ENCODE data around the gene KCNK2. TPM values are rescaled to one million over a fixed set of nuclear protein-coding genes. Genes with fewer than 3 reads are reported as not detected.

KCNK2 gene
- polyA plus RNA-seq, 1 of the 3 experiments (the other 2 are of a cell fraction) = 12.2 TPM

DNA sequence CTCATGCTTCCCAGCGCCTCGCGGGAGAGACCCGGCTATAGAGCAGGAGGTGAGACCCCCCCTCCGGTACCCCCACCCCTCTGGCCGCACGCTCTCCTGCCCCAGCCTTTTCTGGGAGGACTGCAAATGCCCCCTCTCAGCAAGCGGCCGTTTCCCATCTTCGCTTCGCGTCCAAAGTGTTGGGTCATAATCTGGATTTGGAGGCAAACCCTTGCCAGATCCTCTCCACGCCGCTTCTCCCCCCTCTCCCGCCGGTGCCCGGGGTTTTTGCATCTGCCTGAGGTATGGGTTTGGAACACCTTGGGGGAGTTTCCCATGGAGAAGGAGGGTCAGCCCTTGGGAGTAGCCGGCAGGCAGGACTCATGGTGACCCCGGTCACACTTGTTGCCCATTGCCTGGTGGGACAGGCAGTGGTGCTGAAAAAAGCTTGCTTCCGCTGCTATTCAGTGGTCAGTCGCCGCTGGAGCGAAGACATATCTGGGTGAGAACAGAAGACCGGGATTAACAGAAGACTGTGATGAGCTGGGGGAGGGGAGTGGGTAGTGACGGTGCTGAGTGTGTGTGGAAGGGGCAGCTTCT lies 935 bp downstream of the KCNK2 start:
- peak; percentile 17 for DNase-seq
- no peak overlapping the region for H3K27ac ChIP-seq (ENCODE audit: low read depth in 2 of 2, low read length in 1 of 2)
- POLR2A ChIA-PET = no interaction called here

DNA sequence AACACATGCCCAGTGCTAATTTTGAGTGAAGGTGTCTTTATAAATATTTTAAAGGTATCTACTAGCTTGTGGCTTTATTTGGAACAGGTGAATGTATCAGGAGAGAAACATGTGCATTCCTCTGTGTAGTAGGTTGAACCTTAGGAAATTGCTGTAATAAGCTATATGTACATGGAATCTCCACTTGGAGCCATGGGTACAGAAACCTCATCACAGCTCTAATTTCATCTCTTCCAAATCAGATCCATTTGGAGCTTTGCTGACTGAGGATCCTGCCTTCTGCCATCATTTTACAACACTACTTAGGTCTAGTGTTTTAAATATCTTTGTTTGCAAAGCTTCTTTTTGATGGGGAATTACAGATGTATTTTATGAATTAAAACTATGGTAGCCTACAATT lies 2.1 kb downstream of the KCNK2 start:
- Histone ChIP-seq H3K9me2 (no peaks in the 10 kb centered on the region), H3K4me2 (no peak overlapping the region; the same call in 1 of the 2 replicates), H4K20me1 (ENCODE audit: insufficient read depth) (no peaks in the 10 kb centered on the region), H3K27me3 (ENCODE audit: insufficient read depth) (peaks cover 5% of the 10 kb centered on the region; the same call in 1 of the 2 replicates), H3K9me3 (no peaks in the 10 kb centered on the region), H3K4me1 (ENCODE audit: control insufficient read depth in 1 of 2, insufficient read depth in 2 of 2, low read depth in 1 of 2, low read length in 1 of 2) (no peaks in the 10 kb centered on the region; a peak in 1 of 4 replicates), H3K27ac (ENCODE audit: low read depth in 2 of 2, low read length in 1 of 2) (no peak overlapping the region), H3K36me3 (replicated peaks in 1 of 2; ENCODE audit: control insufficient read depth in 1 of 2, insufficient read depth in 2 of 2, low read length in 1 of 2) (peaks cover 0 to 3% of the 10 kb centered on the region in 2 experiments), H3K9ac (no peak overlapping the region), H2AFZ (ENCODE audit: low read depth) (no peak overlapping the region), H3K4me3 (ENCODE audit: low read depth in 2 of 2, low read length in 1 of 2) (peak overlapping the region in 1 of 2 experiments; percentile 74; a peak in 1 of 4 replicates), H3F3A (replicated peaks; ENCODE audit: insufficient read depth) (no peaks in the 10 kb centered on the region), H3K79me2 (ENCODE audit: insufficient read depth) (no peaks in the 10 kb centered on the region)
- CTCF ChIA-PET = interaction anchor here (1.1 to 1.2 kb wide), 2 partner anchors 9 to 61 kb away, joined by 3 read pairs; no protein-coding TSS in a partner anchor
- no peak for DNase-seq
- POLR2A ChIA-PET = no interaction called here
- TF ChIP-seq NFIC (IDR thresholded peaks at IDR 0.05; ENCODE audit: borderline replicate concordance) (no peak), POLR2AphosphoS5 (IDR thresholded peaks at IDR 0.05; ENCODE audit: low read depth, low read length) (no peak), SMC3 (IDR thresholded peaks at IDR 0.05; ENCODE audit: low read depth, low read length) (no peak), RXRA (IDR thresholded peaks at IDR 0.05; ENCODE audit: borderline replicate concordance, low read depth) (no peak), RFX5 (IDR thresholded peaks at IDR 0.05; ENCODE audit: low read length) (no peak), FOSL2 (IDR thresholded peaks at IDR 0.05; ENCODE audit: borderline replicate concordance, low read depth) (no peak), SIN3A (IDR thresholded peaks at IDR 0.05; ENCODE audit: borderline replicate concordance, low read depth, low read length) (no peak), TAF1 (IDR thresholded peaks at IDR 0.05; ENCODE audit: borderline replicate concordance, low read depth, low read length) (no peak), GATA2 (CRISPR knock-in tag; IDR thresholded peaks at IDR 0.05) (no peak), CHD2 (IDR thresholded peaks at IDR 0.05; ENCODE audit: low read length, partially characterized antibody) (no peak), TEAD4 (IDR thresholded peaks at IDR 0.05; ENCODE audit: borderline replicate concordance, insufficient read depth) (no peak), YY1 (IDR thresholded peaks at IDR 0.05; ENCODE audit: low read depth) (no peak), ELF1 (IDR thresholded peaks at IDR 0.05) (no peak), MEF2A (IDR thresholded peaks at IDR 0.05; ENCODE audit: borderline replicate concordance, low read depth) (no peak)
- TF ChIP-seq, protein P1, sequence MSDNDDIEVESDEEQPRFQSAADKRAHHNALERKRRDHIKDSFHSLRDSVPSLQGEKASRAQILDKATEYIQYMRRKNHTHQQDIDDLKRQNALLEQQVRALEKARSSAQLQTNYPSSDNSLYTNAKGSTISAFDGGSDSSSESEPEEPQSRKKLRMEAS (IDR thresholded peaks at IDR 0.05; ENCODE audit: low read depth) = no peak
- TF ChIP-seq, protein P2, sequence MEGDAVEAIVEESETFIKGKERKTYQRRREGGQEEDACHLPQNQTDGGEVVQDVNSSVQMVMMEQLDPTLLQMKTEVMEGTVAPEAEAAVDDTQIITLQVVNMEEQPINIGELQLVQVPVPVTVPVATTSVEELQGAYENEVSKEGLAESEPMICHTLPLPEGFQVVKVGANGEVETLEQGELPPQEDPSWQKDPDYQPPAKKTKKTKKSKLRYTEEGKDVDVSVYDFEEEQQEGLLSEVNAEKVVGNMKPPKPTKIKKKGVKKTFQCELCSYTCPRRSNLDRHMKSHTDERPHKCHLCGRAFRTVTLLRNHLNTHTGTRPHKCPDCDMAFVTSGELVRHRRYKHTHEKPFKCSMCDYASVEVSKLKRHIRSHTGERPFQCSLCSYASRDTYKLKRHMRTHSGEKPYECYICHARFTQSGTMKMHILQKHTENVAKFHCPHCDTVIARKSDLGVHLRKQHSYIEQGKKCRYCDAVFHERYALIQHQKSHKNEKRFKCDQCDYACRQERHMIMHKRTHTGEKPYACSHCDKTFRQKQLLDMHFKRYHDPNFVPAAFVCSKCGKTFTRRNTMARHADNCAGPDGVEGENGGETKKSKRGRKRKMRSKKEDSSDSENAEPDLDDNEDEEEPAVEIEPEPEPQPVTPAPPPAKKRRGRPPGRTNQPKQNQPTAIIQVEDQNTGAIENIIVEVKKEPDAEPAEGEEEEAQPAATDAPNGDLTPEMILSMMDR (IDR thresholded peaks at IDR 0.05) = no peak

More for the DNA sequence above, 935 bp downstream of the KCNK2 start:
- H3K36me3 ChIP-seq (replicated peaks in 1 of 2; ENCODE audit: control insufficient read depth in 1 of 2, insufficient read depth in 2 of 2, low read length in 1 of 2) = no peaks in the 10 kb centered on the region
- CTCF ChIA-PET = no interaction called here
- H3K4me2 ChIP-seq = peak overlapping the region; percentile 97
- H3F3A ChIP-seq (replicated peaks; ENCODE audit: insufficient read depth) = no peaks in the 10 kb centered on the region
- H3K9ac ChIP-seq = peak overlapping the region; percentile 33; the same call in 1 of the 2 replicates
- H3K4me1 ChIP-seq (ENCODE audit: control insufficient read depth in 1 of 2, insufficient read depth in 2 of 2, low read depth in 1 of 2, low read length in 1 of 2) = no peaks in the 10 kb centered on the region; a peak in 1 of 4 replicates
- peaks cover 5% of the 10 kb centered on the region; the same call in 1 of the 2 replicates for H3K27me3 ChIP-seq (ENCODE audit: insufficient read depth)
- TF ChIP-seq, protein P3, sequence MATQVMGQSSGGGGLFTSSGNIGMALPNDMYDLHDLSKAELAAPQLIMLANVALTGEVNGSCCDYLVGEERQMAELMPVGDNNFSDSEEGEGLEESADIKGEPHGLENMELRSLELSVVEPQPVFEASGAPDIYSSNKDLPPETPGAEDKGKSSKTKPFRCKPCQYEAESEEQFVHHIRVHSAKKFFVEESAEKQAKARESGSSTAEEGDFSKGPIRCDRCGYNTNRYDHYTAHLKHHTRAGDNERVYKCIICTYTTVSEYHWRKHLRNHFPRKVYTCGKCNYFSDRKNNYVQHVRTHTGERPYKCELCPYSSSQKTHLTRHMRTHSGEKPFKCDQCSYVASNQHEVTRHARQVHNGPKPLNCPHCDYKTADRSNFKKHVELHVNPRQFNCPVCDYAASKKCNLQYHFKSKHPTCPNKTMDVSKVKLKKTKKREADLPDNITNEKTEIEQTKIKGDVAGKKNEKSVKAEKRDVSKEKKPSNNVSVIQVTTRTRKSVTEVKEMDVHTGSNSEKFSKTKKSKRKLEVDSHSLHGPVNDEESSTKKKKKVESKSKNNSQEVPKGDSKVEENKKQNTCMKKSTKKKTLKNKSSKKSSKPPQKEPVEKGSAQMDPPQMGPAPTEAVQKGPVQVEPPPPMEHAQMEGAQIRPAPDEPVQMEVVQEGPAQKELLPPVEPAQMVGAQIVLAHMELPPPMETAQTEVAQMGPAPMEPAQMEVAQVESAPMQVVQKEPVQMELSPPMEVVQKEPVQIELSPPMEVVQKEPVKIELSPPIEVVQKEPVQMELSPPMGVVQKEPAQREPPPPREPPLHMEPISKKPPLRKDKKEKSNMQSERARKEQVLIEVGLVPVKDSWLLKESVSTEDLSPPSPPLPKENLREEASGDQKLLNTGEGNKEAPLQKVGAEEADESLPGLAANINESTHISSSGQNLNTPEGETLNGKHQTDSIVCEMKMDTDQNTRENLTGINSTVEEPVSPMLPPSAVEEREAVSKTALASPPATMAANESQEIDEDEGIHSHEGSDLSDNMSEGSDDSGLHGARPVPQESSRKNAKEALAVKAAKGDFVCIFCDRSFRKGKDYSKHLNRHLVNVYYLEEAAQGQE (IDR thresholded peaks at IDR 0.05; ENCODE audit: low read depth, low read length) = peak; percentile 87
- TF ChIP-seq MXI1 (IDR thresholded peaks at IDR 0.05; ENCODE audit: low read depth, low read length) = no peak
- TF ChIP-seq, protein P4, sequence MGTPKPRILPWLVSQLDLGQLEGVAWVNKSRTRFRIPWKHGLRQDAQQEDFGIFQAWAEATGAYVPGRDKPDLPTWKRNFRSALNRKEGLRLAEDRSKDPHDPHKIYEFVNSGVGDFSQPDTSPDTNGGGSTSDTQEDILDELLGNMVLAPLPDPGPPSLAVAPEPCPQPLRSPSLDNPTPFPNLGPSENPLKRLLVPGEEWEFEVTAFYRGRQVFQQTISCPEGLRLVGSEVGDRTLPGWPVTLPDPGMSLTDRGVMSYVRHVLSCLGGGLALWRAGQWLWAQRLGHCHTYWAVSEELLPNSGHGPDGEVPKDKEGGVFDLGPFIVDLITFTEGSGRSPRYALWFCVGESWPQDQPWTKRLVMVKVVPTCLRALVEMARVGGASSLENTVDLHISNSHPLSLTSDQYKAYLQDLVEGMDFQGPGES (IDR thresholded peaks at IDR 0.05; ENCODE audit: low read depth, low read length) = no peak
- peak overlapping the region; percentile 90 for H2AFZ ChIP-seq (ENCODE audit: low read depth)
- no peaks in the 10 kb centered on the region for H4K20me1 ChIP-seq (ENCODE audit: insufficient read depth)
- 2% methylated on average over 21 of the region's 25 CpGs for WGBS (ENCODE audit: low lambda C conversion rate)
- peak overlapping the region; percentile 54 to 74 for H3K4me3 ChIP-seq (ENCODE audit: low read depth in 2 of 2, low read length in 1 of 2)
- no peaks in the 10 kb centered on the region for H3K9me2 ChIP-seq
- no peaks in the 10 kb centered on the region for H3K9me3 ChIP-seq
- H3K79me2 ChIP-seq (ENCODE audit: insufficient read depth) = no peaks in the 10 kb centered on the region
